KG1 (cell line): ENCODE measurements around the gene ZSCAN5B.
"Not testable (repeated sequence)": the region's sequence is repeated elsewhere in the genome, so short reads cannot be mapped to it uniquely, and the experiment has no call there.

ENCODE experiments used
- DNase-seq: peaks from one replicate; lab custom pipeline; 2025; lab: John Stamatoyannopoulos, UW

ZSCAN5B gene, protein sequence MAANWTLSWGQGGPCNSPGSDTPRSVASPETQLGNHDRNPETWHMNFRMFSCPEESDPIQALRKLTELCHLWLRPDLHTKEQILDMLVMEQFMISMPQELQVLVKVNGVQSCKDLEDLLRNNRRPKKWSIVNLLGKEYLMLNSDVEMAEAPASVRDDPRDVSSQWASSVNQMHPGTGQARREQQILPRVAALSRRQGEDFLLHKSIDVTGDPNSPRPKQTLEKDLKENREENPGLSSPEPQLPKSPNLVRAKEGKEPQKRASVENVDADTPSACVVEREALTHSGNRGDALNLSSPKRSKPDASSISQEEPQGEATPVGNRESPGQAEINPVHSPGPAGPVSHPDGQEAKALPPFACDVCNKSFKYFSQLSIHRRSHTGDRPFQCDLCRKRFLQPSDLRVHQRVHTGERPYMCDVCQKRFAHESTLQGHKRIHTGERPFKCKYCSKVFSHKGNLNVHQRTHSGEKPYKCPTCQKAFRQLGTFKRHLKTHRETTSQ

DNA sequence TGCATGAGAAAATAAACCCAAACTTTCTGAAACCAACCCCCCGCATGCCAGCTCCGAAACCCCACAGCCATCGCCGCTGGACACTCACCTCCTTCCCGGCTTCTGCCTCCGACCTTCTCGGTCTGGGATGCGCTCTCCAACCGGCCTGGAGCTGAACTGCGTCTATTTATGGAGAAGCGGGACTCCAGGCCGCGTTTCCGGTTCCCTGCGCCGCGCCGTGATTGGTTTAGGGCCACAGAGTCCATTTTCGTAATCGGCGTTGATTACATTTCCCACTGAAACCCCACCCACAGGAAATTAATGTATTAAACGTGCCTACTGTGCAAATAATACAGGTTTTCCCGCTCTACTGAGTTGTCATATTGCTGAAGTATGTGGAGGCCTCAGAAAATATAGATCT lies at the start of gene ZSCAN5B:
ZSCAN5B (minus strand) TSS at position 138 of the 400 bp plus-strand sequence. CDS start 4,731 bp downstream, outside the sequence.
- DNase-seq = not testable (repeated sequence)

DNA sequence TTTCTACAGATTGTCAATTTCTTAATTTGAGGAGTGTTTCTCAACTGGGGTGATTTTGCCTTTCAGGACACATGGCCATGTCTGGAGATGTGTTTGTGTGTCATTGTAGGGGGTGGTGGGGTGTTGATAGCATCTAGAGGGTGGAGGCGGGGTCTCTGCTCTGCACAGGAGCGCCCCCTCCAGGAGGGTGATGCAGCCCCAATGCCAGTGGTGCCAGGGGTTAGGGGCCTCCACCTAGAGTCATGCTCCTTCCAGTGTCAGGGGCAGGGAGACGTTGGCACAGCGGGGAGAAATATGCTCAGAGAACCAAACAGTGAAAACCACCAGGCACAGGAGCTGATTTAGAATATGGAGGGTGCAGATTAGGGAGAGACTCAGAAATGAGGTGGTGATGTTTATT lies 48.2 kb upstream of the ZSCAN5B start:
- not testable (repeated sequence) for DNase-seq

DNA sequence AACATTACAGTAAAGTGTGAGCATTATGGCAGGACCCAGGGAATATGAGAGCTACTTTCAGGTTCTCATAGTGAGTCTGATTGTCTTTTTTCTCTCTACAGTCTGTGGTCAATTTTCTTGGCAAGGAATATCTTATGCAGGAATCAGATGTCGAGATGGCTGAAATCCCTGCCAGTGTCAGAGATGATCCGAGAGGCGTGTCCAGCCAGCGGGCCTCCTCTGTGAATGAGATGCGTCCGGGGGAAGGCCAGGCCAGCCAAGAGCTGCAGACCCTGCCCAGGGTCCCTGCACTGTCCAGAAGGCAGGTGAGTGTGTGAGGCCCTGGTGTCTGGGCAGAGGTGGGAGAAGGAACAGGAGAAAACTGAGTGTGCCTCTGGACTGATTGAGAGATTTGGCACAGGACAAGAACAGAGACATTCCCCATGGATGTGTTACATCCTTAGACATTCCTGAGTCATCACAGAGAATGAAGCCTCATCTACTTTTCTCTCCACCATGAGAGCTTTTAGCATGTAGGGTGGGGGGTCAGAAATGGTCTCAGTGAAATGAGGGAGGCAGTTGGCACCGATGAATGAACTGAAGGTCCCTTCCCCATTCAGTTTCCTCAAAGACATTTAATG lies 47.6 kb upstream of the ZSCAN5B start:
- DNase-seq = no peak

DNA sequence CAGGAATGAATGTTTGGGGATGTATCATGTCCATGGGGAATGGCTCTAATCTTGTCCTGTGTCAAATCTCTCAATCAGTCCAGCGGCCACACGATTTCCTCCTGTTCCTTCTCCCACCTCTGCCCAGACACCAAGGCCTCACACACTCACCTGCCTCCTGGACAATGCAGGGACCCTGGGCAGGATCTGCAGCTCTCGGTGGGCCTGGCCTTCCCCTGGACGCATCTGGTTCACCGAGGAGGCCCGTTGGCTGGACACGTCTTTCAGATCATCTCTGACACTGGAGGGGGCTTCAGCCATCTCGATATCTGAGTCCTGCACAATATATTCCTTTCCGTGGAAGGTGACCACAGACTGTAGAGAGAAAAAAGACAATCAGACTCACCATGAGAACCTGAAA lies 25.9 kb upstream of the ZSCAN5B start:
- DNase-seq = no peak

DNA sequence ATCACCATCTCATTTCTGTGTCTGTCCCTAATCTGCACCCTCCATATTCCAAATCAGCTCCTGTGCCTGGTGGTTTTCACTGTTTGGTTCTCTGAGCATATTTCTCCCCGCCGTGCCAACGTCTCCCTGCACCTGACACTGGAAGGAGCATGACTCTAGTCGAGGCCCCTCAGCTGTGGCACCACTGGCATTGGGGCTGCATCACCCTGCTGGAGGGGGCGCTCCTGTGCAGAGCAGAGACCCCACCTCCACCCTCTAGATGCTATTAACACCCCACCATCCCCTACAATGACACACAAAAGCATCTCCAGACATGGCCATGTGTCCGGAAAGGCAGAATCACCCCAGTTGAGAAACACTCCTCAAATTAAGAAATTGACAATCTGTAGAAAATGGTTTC lies 25.3 kb upstream of the ZSCAN5B start:
- no peak for DNase-seq

DNA sequence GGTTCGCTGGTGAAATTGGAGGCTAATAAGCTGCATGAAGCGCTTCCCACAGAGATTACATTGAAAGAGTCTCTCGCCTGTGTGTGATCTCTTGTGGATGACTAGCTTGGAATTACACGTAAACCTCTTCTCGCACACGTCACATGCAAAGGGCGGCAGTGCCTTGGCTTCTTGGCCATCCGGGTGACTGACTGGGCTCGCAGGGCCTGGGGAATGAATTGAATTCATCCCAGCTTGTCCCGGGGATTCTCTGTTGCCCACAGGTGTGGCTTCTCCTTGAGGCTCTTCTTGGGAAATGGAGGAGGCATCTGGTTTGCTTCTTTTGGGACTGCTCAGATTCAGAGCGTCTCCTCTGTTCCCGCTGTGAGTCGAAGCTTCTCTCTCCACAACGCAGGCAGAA lies 24.3 kb upstream of the ZSCAN5B start:
- DNase-seq = no peak

DNA sequence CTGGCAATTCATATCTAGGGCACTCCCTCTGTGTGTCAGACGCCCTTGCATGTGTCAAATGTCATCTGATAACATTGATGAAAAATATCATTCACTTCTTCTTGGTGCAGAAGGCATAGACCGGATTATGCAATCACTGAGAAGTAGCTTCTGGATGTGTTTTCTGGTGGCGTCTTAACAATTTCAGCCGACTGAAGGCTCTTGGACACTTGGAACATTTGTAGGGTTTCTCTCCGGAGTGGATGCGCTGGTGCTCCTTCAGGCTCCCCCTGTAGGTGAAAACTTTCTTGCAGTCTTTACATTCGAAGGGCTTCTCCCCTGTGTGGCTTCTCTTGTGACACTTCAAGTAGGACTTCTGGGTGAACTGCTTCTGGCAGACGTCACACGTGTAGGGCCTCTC lies 23.9 kb upstream of the ZSCAN5B start:
- DNase-seq = not testable (repeated sequence)

DNA sequence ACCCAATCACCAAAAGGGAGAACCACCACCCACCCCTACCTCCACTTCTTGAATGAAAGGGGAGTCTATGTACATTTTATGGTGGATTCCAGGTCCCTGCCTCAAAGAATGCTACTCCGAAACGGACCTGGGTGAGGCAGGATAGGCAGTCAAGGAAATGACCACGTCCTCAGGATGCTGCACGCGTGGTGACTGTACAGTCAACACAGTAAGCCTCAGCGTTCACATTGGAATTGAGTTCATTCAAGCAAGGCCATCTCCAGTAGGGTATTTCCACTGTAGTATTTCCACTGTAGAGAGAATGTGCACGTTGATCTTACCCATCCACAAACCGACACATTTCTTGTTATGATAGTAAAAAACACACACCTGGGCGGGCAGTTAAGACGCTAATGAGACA lies 21.4 kb upstream of the ZSCAN5B start:
- DNase-seq = no peak

DNA sequence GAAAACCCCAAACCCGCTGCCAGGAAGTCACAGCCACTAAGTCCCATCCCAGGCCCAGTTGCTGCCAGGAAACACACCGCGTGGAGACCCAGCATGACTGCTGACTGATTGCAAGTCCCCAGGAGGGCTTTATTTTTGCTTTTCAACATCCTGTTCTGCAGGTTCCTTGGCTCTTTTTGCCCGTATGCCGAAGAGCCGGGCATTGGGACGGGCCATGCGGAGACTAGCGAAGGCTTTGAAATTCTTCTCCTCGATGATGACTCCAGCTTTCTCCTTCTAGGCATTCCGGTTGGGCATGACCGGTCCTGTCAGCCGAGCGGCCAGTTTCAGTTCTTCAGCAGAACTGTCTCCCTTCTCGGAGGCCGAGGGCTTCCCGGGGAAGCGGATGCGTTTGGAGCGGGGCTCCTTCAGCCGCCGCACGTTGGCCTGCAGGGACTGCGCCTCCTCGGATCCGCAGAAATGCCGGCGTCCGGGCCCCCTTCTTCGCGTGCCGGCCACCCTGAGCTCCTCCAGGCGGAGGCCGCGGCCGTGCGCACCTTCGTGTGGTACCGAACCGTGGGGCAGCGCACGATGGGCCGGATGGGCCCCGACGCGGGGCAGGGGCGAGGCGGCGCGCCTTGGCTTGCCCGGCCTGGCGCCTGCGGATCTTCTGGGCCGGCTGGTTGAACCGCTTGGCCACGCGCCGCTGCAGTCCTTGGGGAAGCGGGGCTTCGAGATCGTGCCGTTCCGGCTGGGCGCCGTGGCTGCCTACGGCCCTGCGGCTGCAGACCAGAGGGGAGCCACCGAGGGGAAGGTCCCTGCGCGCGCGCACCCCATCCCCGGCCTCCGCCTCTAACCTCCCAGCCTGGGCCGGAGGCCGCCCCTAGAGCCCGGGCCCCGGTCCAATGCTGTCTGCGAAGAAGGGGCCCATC lies 19.7 kb upstream of the ZSCAN5B start:
- no peak for DNase-seq

DNA sequence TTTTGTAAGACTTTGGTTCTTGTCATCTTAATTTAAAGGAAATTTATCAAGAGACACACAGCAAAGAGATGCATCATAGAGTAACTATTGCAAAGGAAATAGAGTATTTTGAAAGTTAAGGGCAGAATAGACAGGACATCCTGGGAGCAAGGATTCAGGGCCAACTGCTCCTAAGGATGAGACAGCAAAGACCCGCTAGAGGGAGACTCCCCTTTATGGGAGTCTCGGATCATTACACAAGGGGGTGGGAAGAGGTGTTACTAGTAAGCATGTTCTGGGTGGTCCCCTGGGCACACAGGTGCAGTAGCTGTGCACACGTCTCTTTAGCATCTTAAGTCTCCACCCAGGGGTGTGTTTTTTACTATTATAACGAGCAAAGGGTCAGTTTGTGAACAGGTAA lies 14.1 kb upstream of the ZSCAN5B start:
- no peak for DNase-seq

DNA sequence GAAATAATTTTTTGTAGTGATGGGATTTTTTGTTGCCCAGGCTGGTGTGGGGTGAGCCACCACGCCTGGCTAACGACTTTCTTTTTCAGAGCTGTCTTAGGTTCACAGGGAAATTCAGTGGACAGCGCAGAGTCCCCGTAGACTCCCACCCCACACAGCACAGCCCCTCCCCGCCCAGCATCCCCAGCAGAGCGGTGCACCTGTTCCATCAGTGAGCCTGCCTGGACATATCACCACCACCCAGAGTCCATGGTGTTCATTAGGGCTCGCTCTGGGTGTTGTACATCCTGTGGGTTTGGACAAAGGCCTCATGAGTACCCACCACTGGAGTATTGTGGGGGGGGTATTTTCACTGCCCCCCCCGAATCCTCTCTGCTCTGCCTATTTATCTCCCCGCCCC lies 12.5 kb upstream of the ZSCAN5B start:
- not testable (repeated sequence) for DNase-seq

DNA sequence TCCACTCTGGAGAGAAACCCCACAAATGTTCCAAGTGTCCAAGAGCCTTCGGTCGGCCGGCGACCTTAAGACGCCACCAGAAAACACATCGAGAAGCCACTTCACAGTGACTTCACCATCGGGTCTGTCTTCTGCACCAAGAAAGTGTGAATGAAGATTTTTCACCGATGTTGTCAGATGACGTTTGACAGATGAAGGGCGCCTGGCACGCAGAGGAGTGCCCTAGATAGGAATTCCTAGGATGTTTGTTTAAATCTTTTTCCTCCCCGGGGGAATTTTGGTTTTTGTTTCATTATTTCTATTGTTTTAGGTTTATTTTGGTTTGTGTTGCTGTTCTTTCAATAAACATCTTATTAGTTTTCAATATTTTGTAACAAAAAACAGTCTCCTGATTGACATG lies 11.5 kb upstream of the ZSCAN5B start:
- DNase-seq = no peak

DNA sequence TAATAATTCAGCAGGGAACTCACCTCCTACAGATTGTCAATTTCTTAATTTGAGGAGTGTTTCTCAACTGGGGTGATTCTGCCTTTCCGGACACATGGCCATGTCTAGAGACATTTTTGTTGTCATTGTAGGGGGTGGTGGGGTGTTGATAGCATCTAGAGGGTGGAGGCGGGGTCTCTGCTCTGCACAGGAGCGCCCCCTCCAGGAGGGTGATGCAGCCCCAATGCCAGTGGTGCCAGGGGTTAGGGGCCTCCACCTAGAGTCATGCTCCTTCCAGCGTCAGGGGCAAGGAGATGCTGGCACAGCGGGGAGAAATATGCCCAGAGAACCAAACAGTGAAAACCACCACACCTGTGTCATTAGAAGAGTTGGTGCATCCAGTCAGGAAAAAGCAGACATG lies 10.0 kb upstream of the ZSCAN5B start:
- DNase-seq = not testable (repeated sequence)

DNA sequence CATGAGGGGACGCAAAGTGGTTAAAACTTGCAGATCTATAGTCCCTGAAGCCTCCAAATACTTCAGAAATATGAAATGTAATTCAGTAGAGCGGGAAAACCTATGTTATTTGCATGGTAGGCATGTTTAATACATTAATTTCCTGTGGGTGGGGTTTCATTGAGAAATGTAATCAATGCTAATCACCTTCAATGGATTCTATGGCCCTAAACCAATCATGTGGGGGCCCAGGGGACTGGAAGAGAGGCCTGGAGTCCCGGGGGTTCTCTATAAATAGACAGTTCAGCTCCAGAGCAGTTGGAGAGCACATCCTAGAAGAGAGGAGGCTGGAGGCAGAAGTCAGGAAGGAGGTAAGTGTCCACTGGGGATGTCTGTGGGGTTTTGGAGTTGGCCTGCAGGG lies 4.4 kb upstream of the ZSCAN5B start, which contains the start of gene ZSCAN5C:
ZSCAN5C (plus strand) TSS at position 301 of the 400 bp plus-strand sequence. CDS start 3,641 bp downstream, outside the sequence.
- DNase-seq = no peak

DNA sequence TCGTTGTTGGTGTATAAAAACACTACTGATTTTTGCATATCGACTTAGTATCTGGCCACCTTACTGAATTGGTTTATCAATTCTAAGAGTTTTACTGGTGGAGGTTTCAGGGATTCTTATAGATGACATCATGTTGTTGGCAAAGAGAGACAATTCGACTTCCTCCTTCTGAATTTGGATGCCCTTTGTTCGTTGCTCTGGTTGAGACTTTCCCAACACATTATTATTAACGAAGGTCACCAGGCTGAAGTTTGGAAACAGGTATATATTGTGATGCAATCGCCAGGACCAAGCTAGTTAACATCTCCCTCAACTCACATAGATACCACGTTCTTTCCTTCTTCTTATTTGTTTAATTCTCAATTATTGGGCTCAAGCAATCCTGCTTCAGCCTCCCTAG lies 2.1 kb upstream of the ZSCAN5B start:
- DNase-seq = no peak

DNA sequence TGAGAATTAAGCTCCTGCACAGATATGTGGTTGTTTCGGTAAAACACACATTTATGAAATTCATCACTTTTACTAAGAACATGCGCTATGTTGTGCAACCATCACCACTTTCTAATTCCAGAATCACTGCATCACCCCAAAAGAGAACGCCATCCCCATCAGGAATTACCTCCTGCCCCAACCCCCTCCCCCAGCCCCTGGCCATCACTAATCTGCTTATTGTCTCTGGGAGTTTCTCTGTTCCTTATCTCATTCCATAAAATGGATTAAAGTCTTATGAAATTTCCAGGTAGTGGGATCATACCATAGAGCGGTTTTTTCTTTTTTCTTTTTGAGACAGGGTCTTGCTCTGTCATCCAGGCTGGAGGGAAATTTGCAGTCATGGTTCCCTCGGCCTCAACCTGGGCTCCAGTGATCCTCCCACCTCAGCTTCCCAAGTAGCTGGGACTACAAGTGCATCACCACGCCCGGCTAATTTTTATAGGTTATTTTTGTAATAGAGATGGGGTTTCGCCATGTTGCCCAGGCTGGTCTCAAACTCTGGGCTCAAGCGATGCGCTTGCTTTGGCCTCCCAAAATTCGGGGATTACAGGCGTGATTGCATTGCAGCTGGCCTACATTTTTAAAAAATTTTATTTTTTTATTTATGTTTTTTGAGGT lies 3.5 kb downstream of the ZSCAN5B start:
- no peak for DNase-seq

DNA sequence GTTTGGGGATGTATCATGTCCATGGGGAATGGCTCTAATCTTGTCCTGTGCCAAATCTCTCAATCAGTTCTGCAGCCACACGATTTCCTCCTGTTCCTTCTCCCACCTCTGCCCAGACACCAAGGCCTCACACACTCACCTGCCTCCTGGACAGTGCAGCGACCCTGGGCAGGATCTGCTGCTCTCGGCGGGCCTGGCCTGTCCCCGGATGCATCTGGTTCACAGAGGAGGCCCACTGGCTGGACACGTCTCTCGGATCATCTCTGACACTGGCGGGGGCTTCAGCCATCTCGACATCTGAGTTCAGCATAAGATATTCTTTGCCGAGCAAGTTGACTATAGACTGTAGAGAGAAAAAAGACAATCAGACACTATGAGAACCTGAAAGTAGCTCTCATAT lies 5.9 kb downstream of the ZSCAN5B start:
- DNase-seq = no peak

DNA sequence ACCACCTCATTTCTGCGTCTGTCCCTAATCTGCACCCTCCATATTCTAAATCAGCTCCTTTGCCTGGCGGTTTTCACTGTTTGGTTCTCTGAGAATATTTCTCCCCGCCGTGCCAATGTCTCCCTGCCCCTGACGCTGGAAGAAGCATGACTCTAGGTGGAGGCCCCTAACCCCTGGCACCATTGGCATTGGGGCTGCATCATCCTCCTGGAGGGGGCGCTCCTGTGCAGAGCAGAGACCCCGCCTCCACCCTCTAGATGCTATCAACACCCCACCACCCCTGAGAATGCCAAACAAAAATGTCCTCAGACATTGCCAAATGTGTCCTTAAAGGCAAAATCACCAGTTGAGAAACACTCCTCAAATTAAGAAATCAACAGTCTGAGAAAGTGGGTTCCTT lies 6.5 kb downstream of the ZSCAN5B start:
- DNase-seq = no peak

DNA sequence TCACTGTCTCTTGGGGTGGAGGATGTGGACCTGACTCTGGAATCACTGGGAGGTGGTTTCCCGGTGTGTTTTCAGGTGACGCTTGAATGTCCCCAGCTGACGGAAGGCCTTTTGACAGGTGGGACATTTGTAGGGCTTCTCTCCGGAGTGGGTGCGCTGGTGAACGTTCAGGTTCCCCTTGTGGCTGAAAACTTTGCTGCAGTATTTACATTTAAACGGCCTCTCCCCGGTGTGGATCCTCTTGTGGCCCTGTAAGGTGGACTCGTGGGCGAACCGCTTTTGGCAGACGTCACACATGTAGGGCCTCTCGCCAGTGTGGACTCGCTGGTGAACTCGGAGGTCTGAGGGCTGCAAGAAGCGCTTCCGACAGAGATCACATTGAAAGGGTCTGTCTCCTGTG lies 7.8 kb downstream of the ZSCAN5B start:
- DNase-seq = no peak

DNA sequence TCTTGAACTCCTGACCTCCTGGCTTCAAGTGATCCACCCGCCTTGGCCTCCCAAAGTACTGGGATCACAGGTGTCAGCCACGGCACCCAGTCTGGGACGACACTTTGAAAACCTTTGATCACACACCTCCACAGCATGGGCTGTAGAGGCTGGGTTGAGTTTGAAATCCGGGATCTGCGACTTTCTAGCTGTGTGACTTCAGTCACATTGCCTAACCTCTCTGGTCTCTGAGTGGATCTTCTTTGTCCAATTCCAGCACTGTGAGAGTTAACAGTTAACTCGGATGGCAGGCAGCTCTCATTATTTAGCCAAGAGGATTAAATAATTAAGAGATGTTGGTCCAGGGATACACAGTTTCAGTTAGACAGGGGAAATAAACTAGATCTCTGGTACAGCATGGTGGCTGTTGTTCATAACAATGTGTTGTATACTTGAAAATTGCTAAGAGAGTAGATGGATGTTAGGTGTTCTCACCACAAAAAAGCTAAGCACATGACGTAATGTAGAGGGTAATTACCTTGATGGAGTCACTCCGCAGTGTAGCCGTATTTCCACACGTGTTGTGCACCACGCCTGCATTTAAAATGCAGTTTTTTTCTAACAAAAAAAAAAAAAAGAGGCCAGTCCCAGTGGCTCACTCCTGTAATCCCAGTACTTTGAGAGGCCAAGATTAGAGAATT lies 19.9 kb downstream of the ZSCAN5B start:
- DNase-seq = no peak

DNA sequence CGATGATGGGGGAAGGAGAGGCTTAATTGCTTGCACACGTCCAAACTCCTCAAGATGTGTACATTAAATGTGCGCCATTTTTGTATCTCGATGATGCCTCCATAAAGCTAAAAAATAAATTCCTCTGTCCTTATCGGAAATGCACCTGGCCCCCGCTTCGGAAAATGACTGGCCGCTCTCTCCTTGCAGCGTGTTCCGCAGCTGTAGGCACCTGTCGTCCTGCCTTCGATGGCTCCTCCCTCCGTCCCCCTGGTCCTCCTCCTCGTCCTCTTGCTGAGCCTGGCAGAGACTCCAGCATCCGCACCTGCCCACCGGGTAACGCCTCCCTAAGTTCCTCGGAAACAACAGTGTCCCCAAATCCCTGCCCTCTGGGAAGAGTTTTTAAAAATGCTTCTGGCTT lies 20.7 kb downstream of the ZSCAN5B start:
- DNase-seq = no peak
